GM23338 (cell line): ENCODE measurements around the gene BRME1. TPM values are rescaled to one million over a fixed set of nuclear protein-coding genes. Genes with fewer than 3 reads are reported as not detected.
A peak's percentile ranks its signal among the peaks of the same experiment; 100 is the strongest.

Experiments
- microRNA counts: library from miRNA; unstranded; fragments of <30 nt; microRNA quantifications from one replicate; lab custom pipeline; 2017
- microRNA-seq: library from miRNA; unstranded; fragments of <30 nt; microRNA quantifications from one replicate; pipeline ENCODE4, GENCODE V29; 2017
- polyA plus RNA-seq: library from polyadenylated mRNA; unstranded; fragments of >200 nt; fragmentation: Nextera tagmentation; extraction: Ambion mirVana; gene quantifications from 2 replicates; pipeline ENCODE4 v1.2.1, GENCODE V29; 2016
- small RNA-seq: library from RNA; depleted of rRNA; stranded (forward); fragments of <200 nt; gene quantifications from one replicate; pipeline ENCODE3, GENCODE V24; 2014; ENCODE audit warnings: low replicate concordance
- total RNA-seq: library from RNA; depleted of rRNA; stranded (reverse); fragments of >200 nt; shearing (Covaris generic); gene quantifications from 2 replicates; pipeline ENCODE4 v1.2.3, GENCODE V29; 2014; rRNA removed

Gene BRME1
- total and polyA plus RNA-seq, 2 experiments from 2014 or later: 3.9 to 4.0 TPM

MicroRNAs encoded within 50 kb of the gene (microRNA counts, 767-probe panel; counts per million panel counts)
- microRNA hsa-miR-181c-5p (lab: Ali Mortazavi, UCI): not detected
- 5,939 counts per million, percentile 27 among the panel's probes with 10 or more counts for microRNA hsa-miR-23a-3p (lab: Ali Mortazavi, UCI)
- microRNA hsa-miR-24-3p (lab: Ali Mortazavi, UCI): not detected
- microRNA hsa-miR-27a-3p (lab: Ali Mortazavi, UCI): not detected

Small RNA genes within 50 kb of the gene (microRNA-seq; reads per million reads assigned to microRNA genes)
- 30.1 reads per million, percentile 48 among the genes with 10 or more reads in this experiment for gene MIR181C
- gene MIR181D: 39.9 reads per million, percentile 52 among the genes with 10 or more reads in this experiment

Small RNA genes within 50 kb of the gene (small RNA-seq; reads per million reads assigned to genes)
- gene MIR181C: 3.2 reads per million, percentile 89 among the genes with 10 or more reads in this experiment
- 2.4 reads per million, percentile 84 among the genes with 10 or more reads in this experiment for gene MIR181D

Other genes with a start within 250 kb of the BRME1 start
- 44.5 and 46.5 TPM in 2 replicates for gene MRI1, start 141.6 kb downstream of the BRME1 start, total RNA-seq
- gene MRI1, start 141.6 kb downstream of the BRME1 start, polyA plus RNA-seq: 12.3 and 13.5 TPM in 2 replicates
- 104 and 118 TPM in 2 replicates for gene C19orf53, start 131.7 kb downstream of the BRME1 start, total RNA-seq
- gene C19orf53, start 131.7 kb downstream of the BRME1 start, polyA plus RNA-seq: 401 and 463 TPM in 2 replicates
- gene ZSWIM4, start 110.7 kb downstream of the BRME1 start, total RNA-seq: 37.9 and 42.3 TPM in 2 replicates
- gene ZSWIM4, start 110.7 kb downstream of the BRME1 start, polyA plus RNA-seq: 5.4 and 6.1 TPM in 2 replicates
- not detected in 2 replicates for gene NANOS3, start 29.0 kb downstream of the BRME1 start, total RNA-seq
- gene NANOS3, start 29.0 kb downstream of the BRME1 start, polyA plus RNA-seq: not detected in 2 replicates
- 27.3 and 39.7 TPM in 2 replicates for gene CC2D1A, start 84 bp upstream of the BRME1 start, total RNA-seq
- gene CC2D1A, start 84 bp upstream of the BRME1 start, polyA plus RNA-seq: 21.7 and 23.1 TPM in 2 replicates
- 0.24 TPM in 1 of 2 replicates, not detected in the other for gene PODNL1, start 32.3 kb upstream of the BRME1 start, total RNA-seq
- gene PODNL1, start 32.3 kb upstream of the BRME1 start, polyA plus RNA-seq: 1.3 TPM in 1 of 2 replicates, not detected in the other
- 74.8 and 81.3 TPM in 2 replicates for gene DCAF15, start 46.4 kb upstream of the BRME1 start, total RNA-seq
- gene DCAF15, start 46.4 kb upstream of the BRME1 start, polyA plus RNA-seq: 39.5 and 41.6 TPM in 2 replicates
- 10.1 and 11.8 TPM in 2 replicates for gene RFX1, start 100.2 kb upstream of the BRME1 start, total RNA-seq
- 8.9 and 9.4 TPM in 2 replicates for gene RFX1, start 100.2 kb upstream of the BRME1 start, polyA plus RNA-seq
- not detected in 2 replicates for gene RLN3, start 122.0 kb upstream of the BRME1 start, total RNA-seq
- gene RLN3, start 122.0 kb upstream of the BRME1 start, polyA plus RNA-seq: not detected in 2 replicates
- gene IL27RA, start 125.6 kb upstream of the BRME1 start, total RNA-seq: 11.4 and 12.8 TPM in 2 replicates
- gene IL27RA, start 125.6 kb upstream of the BRME1 start, polyA plus RNA-seq: 7.7 and 8.3 TPM in 2 replicates
- gene PALM3, start 156.0 kb upstream of the BRME1 start, total RNA-seq: 40.2 and 45.8 TPM in 2 replicates
- gene PALM3, start 156.0 kb upstream of the BRME1 start, polyA plus RNA-seq: 16.6 and 19.6 TPM in 2 replicates
- gene MISP3, start 166.7 kb upstream of the BRME1 start, total RNA-seq: 1.9 and 7.8 TPM in 2 replicates
- gene MISP3, start 166.7 kb upstream of the BRME1 start, polyA plus RNA-seq: 2.4 and 2.7 TPM in 2 replicates
- not detected in 2 replicates for gene C19orf67, start 179.7 kb upstream of the BRME1 start, total RNA-seq
- gene C19orf67, start 179.7 kb upstream of the BRME1 start, polyA plus RNA-seq: 0.40 TPM in 1 of 2 replicates, not detected in the other
- 67.1 and 69.0 TPM in 2 replicates for gene SAMD1, start 184.6 kb upstream of the BRME1 start, total RNA-seq
- gene SAMD1, start 184.6 kb upstream of the BRME1 start, polyA plus RNA-seq: 32.2 and 38.1 TPM in 2 replicates
- gene PRKACA, start 211.6 kb upstream of the BRME1 start, total RNA-seq: 25.7 and 31.3 TPM in 2 replicates
- 12.3 and 13.0 TPM in 2 replicates for gene PRKACA, start 211.6 kb upstream of the BRME1 start, polyA plus RNA-seq
- 33.3 and 37.1 TPM in 2 replicates for gene ASF1B, start 230.5 kb upstream of the BRME1 start, total RNA-seq
- gene ASF1B, start 230.5 kb upstream of the BRME1 start, polyA plus RNA-seq: 33.8 and 36.9 TPM in 2 replicates